GM23248 (cell line): ENCODE results near the gene FAM186B.

Experiments
- EZH2 ChIP-seq: fragments of 200-600 bp; sonication (generic); IDR thresholded peaks from 2 replicates; pipeline ENCODE4 v1.6.1; 2018; ENCODE audit warnings: antibody characterized with exemption, mild to moderate bottlenecking; ENCODE audit not compliant: insufficient read depth, poor library complexity, severe bottlenecking
- EZH2phosphoT487 ChIP-seq: fragments of 200-600 bp; sonication (generic); IDR thresholded peaks from 2 replicates; pipeline ENCODE4 v1.6.1; 2018; ENCODE audit warnings: antibody characterized with exemption, moderate library complexity, mild to moderate bottlenecking, low read depth; ENCODE audit not compliant: insufficient read depth

- TF ChIP-seq EZH2phosphoT487 (no peak), EZH2 (no peak)
These were observed 10.3 kb upstream of the FAM186B start for GRCh38 chr12:49615725-49616124.
